CD1c-positive myeloid dendritic cell (primary cell): Measurements from ENCODE around the gene PTGES2.
"Not testable (repeated sequence)": the region's sequence is repeated elsewhere in the genome, so short reads cannot be mapped to it uniquely, and the experiment has no call there.

Experiments
- DNase-seq: peaks from one replicate; pipeline ENCODE4 v3.0.0-alpha.2; 2016; ENCODE audit errors: extremely low spot score

The PTGES2 gene

DNA sequence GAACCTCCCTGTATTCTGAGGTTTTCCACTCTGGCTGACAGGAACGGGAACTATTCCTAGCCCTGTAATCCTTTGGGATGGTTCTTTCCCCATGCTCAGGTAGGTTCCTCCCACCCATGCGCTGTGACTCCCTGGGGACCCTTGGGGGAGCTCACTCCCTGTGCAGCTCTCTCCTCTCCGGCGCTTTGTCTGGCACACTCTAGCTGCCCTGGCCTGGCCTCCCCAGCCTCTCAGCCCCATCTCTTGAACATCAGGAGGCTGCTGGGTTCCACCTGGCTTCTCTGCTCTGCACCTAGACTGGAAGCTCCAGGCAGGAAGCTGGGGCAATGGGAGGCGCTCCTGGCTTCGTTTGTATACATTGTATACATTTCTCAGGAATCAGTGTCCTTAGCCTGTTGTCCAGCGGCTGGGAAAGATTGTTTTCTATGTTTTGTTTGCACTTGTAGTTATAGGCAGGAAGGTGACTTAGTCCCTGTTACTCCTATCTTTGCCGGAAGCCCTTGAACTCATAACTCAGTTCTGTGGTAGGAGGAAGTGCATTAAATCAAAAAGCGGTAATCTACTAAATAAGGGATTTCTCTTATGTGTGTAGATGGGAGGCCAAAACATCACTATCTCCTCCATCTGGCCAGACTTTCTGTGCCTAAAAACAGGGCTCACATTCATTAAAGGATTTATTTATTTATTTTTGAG is 39.1 kb downstream of the PTGES2 start:
- DNase-seq = no peak

GRCh38 chr9:128087262-128087661 is 40.3 kb downstream of the PTGES2 start:
- no peak for DNase-seq

GRCh38 chr9:128085943-128086342 is 41.6 kb downstream of the PTGES2 start:
- DNase-seq = no peak

GRCh38 chr9:128084746-128085145 is 42.8 kb downstream of the PTGES2 start:
- no peak for DNase-seq

DNA sequence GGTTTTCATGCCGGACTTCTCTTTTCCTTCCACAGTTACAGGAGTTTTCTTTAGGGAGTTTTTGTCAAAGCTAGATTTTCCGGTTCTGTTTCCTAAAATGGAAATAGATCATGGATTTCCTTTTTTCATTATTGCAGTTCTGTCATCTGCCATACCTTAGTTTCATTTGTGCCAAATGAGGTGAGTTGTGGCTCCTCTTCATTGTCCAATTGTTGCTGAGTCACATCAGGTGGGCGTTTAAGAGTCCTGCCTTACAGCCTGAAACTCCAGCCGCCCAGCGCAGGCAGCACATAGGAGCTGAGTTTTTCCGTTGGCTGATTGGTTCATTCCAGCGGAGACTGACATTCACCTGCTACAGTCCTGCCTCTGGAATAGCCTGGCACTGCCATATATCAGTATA is 45.4 kb downstream of the PTGES2 start:
- peak; percentile 71 for DNase-seq

DNA sequence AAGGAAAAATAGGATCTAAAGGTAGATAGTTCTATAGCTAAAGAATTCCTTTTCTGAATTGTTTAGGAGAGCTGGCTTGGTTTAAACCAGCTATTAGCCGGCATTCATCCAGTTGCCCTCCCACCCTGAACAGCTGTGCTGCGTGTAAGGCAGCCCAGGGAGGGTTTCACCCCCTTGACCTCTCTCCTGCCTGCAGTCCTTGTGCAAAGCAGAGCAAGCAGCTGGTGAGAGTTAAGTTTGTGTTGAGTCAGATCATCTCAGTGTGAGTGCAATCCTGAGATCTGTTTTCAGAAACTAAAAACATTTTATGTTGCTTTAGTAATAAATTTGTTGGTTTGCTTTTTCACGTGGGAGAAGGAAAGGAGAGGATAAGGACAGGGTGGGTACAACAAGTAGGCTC is 46.5 kb downstream of the PTGES2 start:
- DNase-seq = no peak

DNA sequence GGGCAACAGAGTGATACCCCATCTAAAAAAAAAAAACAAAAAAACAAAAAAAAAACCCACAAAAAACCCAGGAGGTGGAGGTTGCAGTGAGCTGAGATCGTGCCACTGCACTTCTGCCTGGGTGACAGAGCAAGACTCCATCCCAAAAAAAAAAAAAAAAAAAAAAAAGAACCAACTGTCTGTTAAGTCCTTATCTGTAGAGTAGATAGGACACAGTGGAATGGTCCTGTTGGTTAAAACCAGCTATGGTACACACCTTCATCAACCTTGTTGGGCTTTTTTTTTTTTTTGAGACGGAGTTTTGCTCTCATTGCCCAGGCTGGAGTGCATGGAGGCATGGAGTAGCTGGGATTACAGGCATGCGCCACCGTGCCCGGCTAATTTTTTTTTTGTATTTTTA is 47.3 kb downstream of the PTGES2 start:
- DNase-seq = no peak

DNA sequence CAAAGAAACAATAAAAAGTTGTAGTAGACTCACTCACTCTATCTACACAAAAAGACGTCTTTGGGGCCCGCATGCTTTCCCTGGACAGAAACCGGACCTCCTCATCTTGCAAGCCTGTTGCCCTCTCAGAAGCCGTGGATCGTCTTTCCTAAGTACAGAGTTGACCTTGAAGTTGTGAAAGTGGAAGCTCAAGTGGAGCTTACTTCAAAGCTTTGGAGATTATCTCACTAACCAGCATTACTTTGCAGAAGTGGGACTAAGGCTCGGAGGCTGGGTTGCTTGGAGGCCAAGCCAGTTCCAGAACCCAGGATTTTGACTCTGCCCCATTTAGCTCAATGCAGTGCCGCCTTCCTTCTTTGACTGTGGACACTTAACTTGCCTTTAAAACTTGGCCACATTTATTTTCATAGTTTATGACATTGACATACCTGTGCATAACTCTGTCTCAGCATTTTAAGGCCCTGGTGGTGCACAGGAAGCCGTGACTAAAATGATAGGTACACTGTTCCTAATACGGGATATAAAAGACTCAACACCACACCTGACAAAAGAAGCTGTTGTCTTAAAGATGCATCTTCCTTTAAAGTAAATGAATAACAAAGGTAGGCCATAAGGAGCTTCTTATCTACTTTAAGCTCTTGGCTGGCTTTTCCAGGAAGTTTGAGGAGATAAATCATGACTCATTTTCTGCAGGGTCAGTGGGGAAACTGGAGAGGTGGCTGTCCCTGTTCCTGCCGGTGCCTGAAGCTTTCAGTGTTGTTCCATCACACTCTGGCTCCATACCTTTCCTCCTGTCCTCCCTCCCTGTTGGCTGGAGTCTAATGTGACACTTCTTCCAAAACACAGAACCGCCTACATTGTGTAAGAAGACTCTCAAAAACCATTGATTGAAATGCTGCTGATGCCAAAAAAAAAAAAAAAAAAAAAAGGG is 48.8 kb downstream of the PTGES2 start:
- peak; percentile 87 for DNase-seq

GRCh38 chr9:128077847-128078503 is 49.6 kb downstream of the PTGES2 start:
- DNase-seq = peak; percentile 54

DNA sequence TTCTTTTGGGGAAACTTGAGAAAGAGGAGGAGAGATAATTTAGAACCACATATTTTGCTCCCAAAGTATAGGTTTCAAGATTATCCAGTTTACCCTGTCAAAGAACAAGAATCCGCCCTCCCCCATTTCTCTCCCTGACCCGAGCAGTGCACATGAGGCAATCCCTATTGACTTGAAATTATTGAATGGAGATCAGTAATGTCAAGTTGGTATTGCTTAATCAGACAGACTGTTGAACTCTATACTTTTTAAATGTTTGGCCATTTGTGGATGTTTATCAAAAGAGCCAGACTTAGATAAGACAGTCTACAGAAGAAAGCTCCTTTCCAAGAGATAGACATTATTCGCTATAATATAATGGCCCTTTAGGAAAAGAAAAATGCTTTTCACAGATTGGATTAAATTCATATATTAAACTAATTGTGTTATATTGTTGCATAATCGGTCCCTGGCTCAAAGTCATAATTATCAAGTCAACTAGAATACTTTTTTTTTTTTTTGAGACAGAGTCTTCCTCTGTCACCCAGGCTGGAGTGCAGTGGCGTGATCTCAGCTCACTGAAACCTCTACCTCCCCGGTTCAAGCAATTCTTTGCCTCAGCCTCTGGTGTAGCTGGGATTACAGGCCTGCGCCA is 54.2 kb downstream of the PTGES2 start:
- no peak for DNase-seq

GRCh38 chr9:128072144-128073021 is 55.1 kb downstream of the PTGES2 start:
- DNase-seq = peak; percentile 97

DNA sequence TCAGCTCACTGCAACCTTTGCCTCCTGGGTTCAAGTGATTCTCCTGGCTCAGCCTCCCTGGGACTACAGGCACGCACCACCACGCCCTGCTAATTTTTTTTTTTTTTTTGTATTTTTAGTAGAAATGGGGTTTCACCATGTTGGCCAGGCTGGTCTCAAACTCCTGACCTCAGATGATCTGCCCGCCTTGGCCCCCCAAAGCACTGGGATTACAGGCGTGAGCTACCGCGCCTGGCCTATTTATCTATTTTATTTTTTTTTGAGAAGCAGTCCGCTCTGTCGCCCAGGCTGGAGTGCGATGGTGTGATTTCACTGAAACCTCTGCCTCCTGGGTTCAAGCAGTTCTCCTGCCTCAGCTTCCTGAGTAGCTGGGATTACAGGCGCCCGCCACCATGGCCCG is 56.1 kb downstream of the PTGES2 start:
- not testable (repeated sequence) for DNase-seq

- peak; percentile 44 for DNase-seq
Observed at GRCh38 chr9:128070874-128071273, 56.7 kb downstream of the PTGES2 start.
